SH-SY5Y (cell line): Measurements from ENCODE around the gene TMEM151B.

ENCODE experiments used
- GATA2 ChIP-seq: IDR thresholded peaks from 2 replicates; pipeline ENCODE4 v1.6.1; 2011; ENCODE audit warnings: mild to moderate bottlenecking, low read depth, low read length
- GATA3 ChIP-seq: IDR thresholded peaks from 2 replicates; pipeline ENCODE4 v1.6.1; 2011; ENCODE audit warnings: low read depth, mild to moderate bottlenecking, low read length, moderate library complexity

DNA sequence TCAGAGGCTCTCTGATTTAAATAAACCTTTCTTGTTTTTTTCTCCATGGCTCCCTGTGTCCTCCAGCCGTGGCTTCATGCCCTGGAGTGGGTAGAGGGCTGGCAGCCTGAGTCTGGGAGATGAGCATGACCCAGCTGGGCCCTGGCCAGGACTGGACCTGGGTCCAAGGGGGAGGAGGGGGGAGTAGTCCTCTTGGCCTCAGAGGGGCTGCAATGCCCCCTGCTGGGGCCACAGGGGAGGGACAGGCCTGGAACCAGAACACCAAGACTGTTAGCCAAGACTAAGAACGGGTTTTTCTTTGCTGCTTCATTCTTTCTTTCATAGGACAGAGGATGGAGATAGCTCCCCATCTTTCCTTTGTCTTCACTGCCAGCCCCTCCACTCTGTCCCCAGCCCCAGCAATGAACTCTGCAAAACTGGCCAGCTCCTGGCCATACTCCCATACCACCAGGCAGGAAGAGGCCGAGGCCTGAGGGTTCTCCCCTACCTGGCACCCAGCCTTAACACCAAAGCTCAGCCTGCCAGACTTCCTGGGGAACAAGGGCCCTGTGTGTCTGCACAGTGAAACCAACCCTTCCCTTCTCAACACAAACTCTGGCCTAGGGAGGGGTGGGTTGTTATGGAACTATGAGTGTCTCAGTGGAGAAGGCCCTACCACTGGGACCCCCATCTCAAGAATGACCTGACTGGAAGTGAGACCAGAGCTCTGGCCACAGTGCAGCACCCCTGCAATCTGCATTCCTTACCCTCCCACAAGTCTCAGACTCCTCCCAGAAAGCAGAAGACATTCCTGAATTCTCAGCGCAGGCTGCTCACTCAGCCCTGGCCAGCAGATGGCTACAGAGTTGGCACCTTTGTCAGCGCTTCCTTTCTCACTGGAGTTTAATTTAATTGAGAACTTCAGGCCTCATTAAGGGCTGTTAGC is 35.9 kb upstream of the TMEM151B start:
- no peak for TF ChIP-seq GATA2
- TF ChIP-seq GATA3, result no peak
